Stimulated activated naive CD8-positive, alpha-beta T cell treated with anti-CD3 and anti-CD28 coated beads, Interleukin-15, Interleukin-2, amounts not matched to agents 100 ng/mL and 50 ng/mL, for 24 hours (primary cell): ENCODE data around the gene ADM2.

Experiments
- H3K27ac Mint-ChIP-seq: one replicate; pipeline ENCODE4 v1.8.0; 2021; ENCODE audit warnings: mild to moderate bottlenecking, mixed read lengths
- H3K27me3 Mint-ChIP-seq: one replicate; pipeline ENCODE4 v1.8.0; 2021; ENCODE audit warnings: mixed read lengths
- H3K36me3 Mint-ChIP-seq: one replicate; pipeline ENCODE4 v1.8.0; 2021; ENCODE audit warnings: low read depth, mixed read lengths
- H3K4me1 Mint-ChIP-seq: one replicate; pipeline ENCODE4 v1.8.0; 2021; ENCODE audit warnings: low read depth, mixed read lengths
- H3K4me3 Mint-ChIP-seq: one replicate; pipeline ENCODE4 v1.8.0; 2021; ENCODE audit warnings: mild to moderate bottlenecking, mixed read lengths
- H3K9me3 Mint-ChIP-seq: one replicate; pipeline ENCODE4 v1.8.0; 2021; ENCODE audit warnings: mixed read lengths

ADM2 gene

GRCh38 chr22:50441428-50441993 is 39.8 kb upstream of the ADM2 start:
- Mint-ChIP-seq H3K36me3 (peaks cover 7% of the 10 kb centered on the region), H3K27ac (no peak overlapping the region), H3K9me3 (no peaks in the 10 kb centered on the region), H3K4me1 (peaks cover 22% of the 10 kb centered on the region), H3K27me3 (no peaks in the 10 kb centered on the region), H3K4me3 (no peak overlapping the region)

DNA sequence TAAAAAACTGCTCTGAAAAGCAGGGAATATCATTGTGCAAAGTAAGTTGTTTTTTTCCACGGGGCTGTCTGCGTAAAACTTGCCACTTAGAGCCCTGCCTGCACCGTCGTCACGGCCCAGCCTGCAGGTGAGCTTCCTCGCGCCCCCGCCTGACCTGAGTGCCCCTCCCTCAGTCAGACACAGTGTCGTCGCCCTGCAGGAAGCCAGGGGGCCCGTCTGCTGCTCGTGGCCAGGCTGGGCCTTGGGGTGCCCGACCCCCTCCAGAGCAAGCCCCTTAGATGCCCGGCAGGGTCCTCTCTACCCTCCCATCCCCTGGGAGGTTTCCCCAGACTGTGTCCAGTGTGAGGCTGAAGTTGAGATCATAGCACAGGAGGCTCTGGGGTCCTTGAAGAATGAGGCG is 38.1 kb upstream of the ADM2 start:
- peaks cover 22% of the 10 kb centered on the region for H3K4me1 Mint-ChIP-seq
- H3K4me3 Mint-ChIP-seq = no peak overlapping the region
- H3K9me3 Mint-ChIP-seq = no peaks in the 10 kb centered on the region
- no peaks in the 10 kb centered on the region for H3K27me3 Mint-ChIP-seq
- peak overlapping the region; percentile 75 for H3K27ac Mint-ChIP-seq
- peaks cover 9% of the 10 kb centered on the region for H3K36me3 Mint-ChIP-seq

DNA sequence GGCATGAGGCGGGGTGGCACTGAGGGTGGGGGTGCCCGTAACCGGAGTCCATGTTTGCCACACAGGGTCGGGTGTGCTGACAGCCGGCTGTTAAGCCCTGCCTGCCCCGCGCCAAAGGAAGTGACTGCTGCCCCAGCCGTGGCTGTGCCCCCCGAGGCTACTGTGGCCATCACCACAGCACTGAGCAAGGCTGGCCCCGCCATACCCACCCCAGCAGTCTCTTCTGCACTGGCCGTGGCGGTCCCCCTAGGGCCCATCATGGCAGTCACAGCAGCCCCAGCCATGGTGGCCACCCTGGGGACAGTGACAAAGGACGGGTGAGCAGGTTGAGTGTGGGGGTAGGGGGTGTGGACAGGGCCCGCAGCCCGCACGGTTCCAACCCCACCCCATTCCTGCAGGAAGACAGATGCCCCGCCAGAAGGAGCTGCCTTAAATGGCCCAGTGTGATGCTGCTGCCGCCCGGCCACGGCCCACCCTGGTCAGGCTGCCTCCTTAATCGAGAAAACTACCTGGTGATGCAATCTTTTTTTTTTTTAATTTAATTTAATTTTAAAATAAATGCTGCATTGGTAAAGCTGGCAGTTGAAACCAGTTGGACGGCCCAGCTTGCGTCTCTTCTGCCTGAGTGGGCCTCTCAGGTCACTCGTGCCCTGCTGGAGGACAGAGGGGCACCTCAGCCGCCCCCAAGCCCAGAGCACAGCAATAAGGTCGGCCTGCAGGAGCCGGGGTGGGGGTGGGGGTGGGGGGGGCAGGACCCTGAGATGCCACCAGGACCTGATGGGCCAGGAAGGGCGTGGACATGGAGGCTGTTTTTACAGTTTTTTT is 37.3 kb upstream of the ADM2 start:
- no peak overlapping the region for H3K4me3 Mint-ChIP-seq
- peaks cover 17% of the 10 kb centered on the region for H3K36me3 Mint-ChIP-seq
- H3K27ac Mint-ChIP-seq = no peak overlapping the region
- no peaks in the 10 kb centered on the region for H3K27me3 Mint-ChIP-seq
- H3K4me1 Mint-ChIP-seq = peaks cover 22% of the 10 kb centered on the region
- no peaks in the 10 kb centered on the region for H3K9me3 Mint-ChIP-seq

DNA sequence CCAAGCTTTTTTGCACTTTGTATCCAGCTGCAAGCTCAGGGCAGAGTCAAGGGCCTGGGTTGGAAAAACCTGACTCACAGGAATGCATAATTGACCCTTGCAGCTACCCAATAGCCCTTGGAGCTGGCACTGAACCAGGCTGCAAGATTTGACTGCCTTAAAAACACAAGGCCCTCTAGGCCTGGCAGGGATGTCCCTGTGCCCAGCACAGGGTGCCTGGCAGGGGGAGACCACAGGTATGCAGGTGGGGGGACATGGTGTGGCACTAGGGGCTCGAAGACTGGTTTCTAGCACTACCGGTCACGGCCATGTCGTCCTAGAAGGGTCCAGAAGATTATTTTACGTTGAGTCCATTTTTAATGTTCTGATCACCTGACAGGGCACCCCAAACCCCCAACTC is 36.7 kb upstream of the ADM2 start:
- Mint-ChIP-seq H3K9me3 (no peaks in the 10 kb centered on the region), H3K4me3 (no peak overlapping the region), H3K27me3 (no peaks in the 10 kb centered on the region), H3K36me3 (peaks cover 24% of the 10 kb centered on the region), H3K27ac (peak overlapping the region; percentile 87), H3K4me1 (peaks cover 25% of the 10 kb centered on the region)

GRCh38 chr22:50445071-50445879 is 36.1 kb upstream of the ADM2 start:
- Mint-ChIP-seq H3K4me1 (peaks cover 28% of the 10 kb centered on the region), H3K9me3 (no peaks in the 10 kb centered on the region), H3K36me3 (peaks cover 27% of the 10 kb centered on the region), H3K4me3 (no peak overlapping the region), H3K27ac (peak overlapping the region; percentile 87), H3K27me3 (no peaks in the 10 kb centered on the region)

DNA sequence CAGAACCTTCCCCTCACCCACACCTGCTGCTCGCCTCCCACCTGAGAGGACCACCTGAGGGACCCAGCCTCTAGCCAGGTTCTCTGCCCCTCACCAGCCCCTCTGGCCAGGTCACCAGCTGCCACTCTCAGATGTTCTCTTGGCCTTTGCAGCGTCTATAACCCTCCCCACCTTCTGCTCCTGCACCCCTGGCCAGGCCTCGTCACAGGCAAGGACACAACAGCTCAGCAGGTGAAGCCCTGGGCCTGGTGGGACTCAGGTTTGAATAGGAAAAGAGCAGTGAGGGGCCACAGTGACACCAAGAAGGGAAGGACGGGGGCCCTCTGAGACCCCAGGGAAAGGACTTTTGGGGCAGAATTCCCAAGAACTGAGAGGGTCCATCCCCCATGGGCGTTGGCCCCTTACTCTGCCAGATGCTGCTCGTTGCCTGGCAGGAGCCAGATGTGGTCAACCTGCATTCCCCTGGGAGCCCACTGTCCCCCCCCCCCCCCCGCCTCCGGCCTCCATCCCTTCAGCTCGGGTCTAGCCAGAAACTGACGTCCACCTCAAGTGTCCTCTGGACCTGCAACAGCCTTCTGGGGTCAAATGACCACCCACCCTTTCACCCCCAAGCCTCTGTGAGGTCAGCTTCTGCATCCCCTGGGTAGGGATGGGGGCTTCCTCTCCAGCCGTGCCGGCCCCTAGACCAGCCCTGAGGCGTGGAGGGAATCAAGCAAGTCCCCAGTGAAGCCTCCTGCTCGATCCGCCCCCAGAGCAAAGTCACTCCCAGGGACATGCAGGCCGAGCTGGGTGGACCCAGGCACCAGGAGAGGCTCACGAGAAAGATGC is 35.2 kb upstream of the ADM2 start:
- no peak overlapping the region for H3K4me3 Mint-ChIP-seq
- no peaks in the 10 kb centered on the region for H3K9me3 Mint-ChIP-seq
- no peaks in the 10 kb centered on the region for H3K27me3 Mint-ChIP-seq
- peak overlapping the region; percentile 87 for H3K27ac Mint-ChIP-seq
- H3K4me1 Mint-ChIP-seq = peaks cover 28% of the 10 kb centered on the region
- H3K36me3 Mint-ChIP-seq = peaks cover 32% of the 10 kb centered on the region

DNA sequence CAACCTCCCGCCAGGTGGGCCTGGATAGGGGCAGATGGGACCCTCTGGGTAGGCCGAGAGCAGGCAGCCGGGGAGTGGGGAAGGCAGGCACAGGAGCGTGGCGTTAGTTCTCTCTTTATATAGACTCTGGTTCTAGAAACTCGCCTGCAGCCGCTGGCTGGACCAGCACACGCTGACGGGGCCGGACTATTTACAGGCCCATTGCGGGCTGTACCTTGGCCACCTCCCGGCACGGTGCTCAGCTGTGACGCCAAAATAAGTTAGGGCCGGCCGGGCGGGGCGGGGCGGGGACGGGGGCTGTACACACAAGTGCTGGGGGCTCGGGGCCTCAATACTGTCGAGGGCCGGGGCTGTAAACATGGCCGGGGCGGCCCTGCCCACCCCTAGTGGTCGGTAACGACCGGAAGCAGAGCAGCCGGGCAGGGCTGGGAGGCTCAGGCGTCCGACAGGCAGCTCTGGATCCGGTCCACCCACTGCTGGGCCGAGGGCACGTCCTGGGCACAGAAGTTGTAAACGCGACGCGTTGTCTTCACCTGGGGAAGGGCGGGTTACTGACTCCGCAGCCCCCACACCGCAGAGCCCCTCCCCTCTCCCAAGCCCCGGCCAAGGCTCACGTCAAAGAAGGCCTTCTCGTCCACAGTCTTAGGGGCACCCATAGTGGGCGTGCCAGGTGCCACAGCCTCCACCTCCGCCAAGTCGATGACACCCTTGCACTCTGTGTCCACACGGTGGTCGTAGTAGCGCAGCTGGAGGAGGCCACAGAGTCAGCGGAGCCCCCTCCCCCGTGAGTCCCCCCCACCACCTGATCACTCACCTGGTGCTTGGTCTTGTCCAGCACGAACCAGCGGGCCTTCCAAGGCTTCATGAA is 34.4 kb upstream of the ADM2 start:
- no peak overlapping the region for H3K27ac Mint-ChIP-seq
- H3K4me1 Mint-ChIP-seq = peaks cover 28% of the 10 kb centered on the region
- H3K4me3 Mint-ChIP-seq = no peak overlapping the region
- no peaks in the 10 kb centered on the region for H3K9me3 Mint-ChIP-seq
- H3K36me3 Mint-ChIP-seq = peaks cover 38% of the 10 kb centered on the region
- H3K27me3 Mint-ChIP-seq = no peaks in the 10 kb centered on the region

DNA sequence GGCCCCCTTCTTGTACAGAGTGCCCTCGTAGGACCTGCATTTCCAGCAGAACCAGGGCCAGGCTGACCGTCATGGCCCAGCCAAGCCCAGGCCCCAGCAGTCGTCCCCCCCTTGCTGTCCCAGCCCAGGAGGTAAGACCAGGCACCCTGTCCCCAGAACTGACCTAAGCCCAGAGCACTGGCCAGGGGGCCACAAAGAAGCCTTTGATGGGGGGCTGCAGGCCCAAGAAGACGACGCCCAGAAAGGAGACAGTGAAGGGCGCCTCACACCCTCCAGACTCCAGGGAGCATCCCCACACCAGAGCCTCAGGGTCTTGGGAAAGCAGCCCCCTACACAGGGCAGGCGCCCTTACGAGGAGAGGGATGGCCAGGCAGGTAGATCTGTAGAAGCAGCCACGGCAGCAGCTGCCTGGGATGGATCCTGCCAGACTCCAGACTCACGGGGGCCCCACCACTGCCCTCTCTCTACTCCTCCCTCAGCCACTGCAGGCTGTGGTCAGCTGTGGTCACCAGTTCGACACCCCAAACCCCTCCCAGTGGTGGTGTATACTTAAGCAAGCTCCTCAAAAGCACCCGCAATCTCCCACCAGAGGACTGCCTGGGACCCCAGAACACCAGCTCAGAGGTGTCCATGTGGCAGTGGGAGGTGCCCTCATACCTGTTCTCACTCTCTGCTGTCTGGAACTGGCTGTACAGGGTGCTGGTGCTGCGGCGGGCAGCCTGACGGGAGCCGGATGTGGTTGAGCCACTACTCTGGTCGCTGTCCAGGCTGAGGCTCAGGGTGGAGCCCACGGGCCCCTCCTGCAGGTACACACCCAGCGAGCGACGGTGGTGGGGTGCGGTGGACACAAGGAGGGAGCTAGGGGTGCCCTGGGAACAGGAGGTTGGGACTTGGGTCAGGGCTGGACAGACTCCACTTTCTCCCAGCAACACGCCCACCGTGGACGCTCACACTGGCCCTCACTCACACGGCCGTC is 33.5 kb upstream of the ADM2 start:
- H3K4me3 Mint-ChIP-seq = no peak overlapping the region
- no peaks in the 10 kb centered on the region for H3K27me3 Mint-ChIP-seq
- no peak overlapping the region for H3K27ac Mint-ChIP-seq
- H3K36me3 Mint-ChIP-seq = peaks cover 41% of the 10 kb centered on the region
- peaks cover 30% of the 10 kb centered on the region for H3K4me1 Mint-ChIP-seq
- no peaks in the 10 kb centered on the region for H3K9me3 Mint-ChIP-seq

- peak overlapping the region; percentile 72 for H3K27ac Mint-ChIP-seq
Measured at GRCh38 chr22:50452649-50453048, 28.7 kb upstream of the ADM2 start.

GRCh38 chr22:50454556-50455075 is 26.7 kb upstream of the ADM2 start:
- Mint-ChIP-seq H3K4me1 (peaks cover 17% of the 10 kb centered on the region), H3K36me3 (peaks cover 43% of the 10 kb centered on the region), H3K27ac (no peak overlapping the region), H3K4me3 (no peak overlapping the region), H3K9me3 (no peaks in the 10 kb centered on the region), H3K27me3 (no peaks in the 10 kb centered on the region)

More at GRCh38 chr22:50452649-50453048, 28.7 kb upstream of the ADM2 start:
- Mint-ChIP-seq H3K4me3 (no peak overlapping the region), H3K27me3 (no peaks in the 10 kb centered on the region), H3K4me1 (peaks cover 20% of the 10 kb centered on the region), H3K9me3 (no peaks in the 10 kb centered on the region), H3K36me3 (peaks cover 49% of the 10 kb centered on the region)

GRCh38 chr22:50455201-50455600 is 26.1 kb upstream of the ADM2 start:
- H3K4me1 Mint-ChIP-seq = peaks cover 14% of the 10 kb centered on the region
- no peak overlapping the region for H3K4me3 Mint-ChIP-seq
- H3K36me3 Mint-ChIP-seq = peaks cover 40% of the 10 kb centered on the region
- no peaks in the 10 kb centered on the region for H3K27me3 Mint-ChIP-seq
- H3K27ac Mint-ChIP-seq = no peak overlapping the region
- no peaks in the 10 kb centered on the region for H3K9me3 Mint-ChIP-seq

DNA sequence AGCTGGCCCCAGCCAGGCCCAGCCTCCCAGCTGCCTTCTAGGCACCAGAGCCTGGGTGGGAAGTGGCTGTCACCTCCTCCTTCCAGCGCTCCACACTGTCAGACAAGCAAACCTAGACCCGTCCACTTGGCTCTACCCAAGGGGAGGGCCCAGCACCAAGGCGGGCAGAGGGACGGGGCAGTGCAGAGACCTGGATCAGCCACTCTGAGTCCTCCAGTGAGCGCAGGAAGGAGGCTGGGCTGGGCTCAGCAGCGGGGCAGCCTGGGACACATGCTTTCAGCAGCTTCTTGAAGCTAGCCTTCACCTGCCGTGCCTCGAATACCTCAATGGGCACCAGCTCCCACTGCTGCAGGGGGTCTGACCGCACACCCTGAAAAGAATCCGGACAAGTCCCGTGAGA is 25.3 kb upstream of the ADM2 start:
- Mint-ChIP-seq H3K27me3 (no peaks in the 10 kb centered on the region), H3K27ac (no peak overlapping the region), H3K9me3 (no peaks in the 10 kb centered on the region), H3K4me3 (no peak overlapping the region), H3K36me3 (peaks cover 42% of the 10 kb centered on the region), H3K4me1 (peaks cover 14% of the 10 kb centered on the region)
